ENCODE results near the gene CCBE1.

The CCBE1 gene

DNA sequence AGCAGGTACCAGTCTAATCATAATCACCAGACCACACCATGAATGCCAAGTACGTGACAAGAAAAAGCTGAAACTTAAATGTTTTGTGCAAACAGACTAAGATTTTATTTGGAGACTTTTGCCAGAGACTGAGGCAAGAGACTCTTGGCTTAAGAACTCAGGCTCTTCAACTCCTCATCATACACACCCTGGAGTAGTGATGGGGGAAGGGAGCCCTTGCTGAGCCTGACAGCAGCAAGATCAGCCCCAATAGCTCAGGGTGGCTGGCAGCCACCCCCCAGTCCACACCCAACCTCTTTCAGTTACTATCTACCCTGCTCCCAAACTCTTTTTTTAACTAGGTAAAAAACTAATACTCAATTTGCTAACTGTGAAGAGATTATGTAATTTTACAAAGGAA lies 114.8 kb downstream of the CCBE1 start:
- no peaks in the 10 kb centered on the region for H3K4me1 ChIP-seq (ENCODE audit: control insufficient read depth, insufficient read depth, low read length)
- H3K36me3 ChIP-seq (ENCODE audit: control insufficient read depth, insufficient read depth, low read length), result no peaks in the 10 kb centered on the region
- WGBS (ENCODE audit: insufficient coverage, insufficient read length), result no CpG with 5 or more reads among the region's 1 CpG
- no peak overlapping the region for H3K4me3 ChIP-seq (ENCODE audit: low read length)
- no peaks in the 10 kb centered on the region for H3K27me3 ChIP-seq (ENCODE audit: control insufficient read depth, insufficient read depth, low read length)
- no peak overlapping the region for H3K27ac ChIP-seq (ENCODE audit: low read length)
- no peak for DNase-seq (ENCODE audit: low read depth, low spot score)
- H3K9me3 ChIP-seq (ENCODE audit: control insufficient read depth, insufficient read depth, low read length), result no peaks in the 10 kb centered on the region

DNA sequence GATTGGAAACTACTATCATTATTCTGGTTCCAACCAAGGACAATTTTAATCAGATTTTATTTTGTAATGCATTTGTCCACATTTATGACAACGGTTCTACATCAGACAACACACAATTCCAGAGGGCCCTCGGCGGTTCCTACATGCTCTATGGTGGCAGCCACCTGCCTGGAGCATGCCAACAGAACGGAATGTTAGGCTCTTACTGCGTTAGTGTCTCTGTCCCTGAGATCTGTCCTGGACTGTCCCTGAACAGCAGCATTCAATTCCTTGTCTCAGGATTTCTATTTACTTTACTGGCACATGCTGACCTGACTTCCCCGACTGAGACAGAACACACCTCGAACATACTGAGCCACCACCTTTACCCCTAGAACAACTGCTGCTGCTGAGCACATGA lies 117.7 kb downstream of the CCBE1 start:
- no peaks in the 10 kb centered on the region for H3K36me3 ChIP-seq (ENCODE audit: control insufficient read depth, insufficient read depth, low read length)
- no peaks in the 10 kb centered on the region for H3K27me3 ChIP-seq (ENCODE audit: control insufficient read depth, insufficient read depth, low read length)
- no peaks in the 10 kb centered on the region for H3K9me3 ChIP-seq (ENCODE audit: control insufficient read depth, insufficient read depth, low read length)
- H3K4me1 ChIP-seq (ENCODE audit: control insufficient read depth, insufficient read depth, low read length), result no peaks in the 10 kb centered on the region
- no peak for DNase-seq (ENCODE audit: low read depth, low spot score)
- H3K27ac ChIP-seq (ENCODE audit: low read length), result no peak overlapping the region
- no CpG with 5 or more reads among the region's 7 CpGs for WGBS (ENCODE audit: insufficient coverage, insufficient read length)
- H3K4me3 ChIP-seq (ENCODE audit: low read length), result no peak overlapping the region

DNA sequence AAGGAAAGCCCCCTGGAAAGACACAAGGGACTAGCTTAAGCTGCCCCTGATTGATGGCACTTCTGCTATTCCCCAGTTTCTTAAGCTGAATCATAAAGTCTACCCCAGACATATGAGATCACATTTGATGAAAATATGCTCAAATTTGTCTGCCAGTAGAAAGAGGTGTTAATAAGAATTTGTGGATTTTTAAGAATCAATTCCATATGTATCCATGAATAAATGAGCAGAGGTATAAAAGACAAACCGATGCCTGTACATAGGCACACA lies 119.9 kb downstream of the CCBE1 start:
- H3K27ac ChIP-seq (ENCODE audit: low read length), result no peak overlapping the region
- no peaks in the 10 kb centered on the region for H3K36me3 ChIP-seq (ENCODE audit: control insufficient read depth, insufficient read depth, low read length)
- no peaks in the 10 kb centered on the region for H3K27me3 ChIP-seq (ENCODE audit: control insufficient read depth, insufficient read depth, low read length)
- no peak for DNase-seq (ENCODE audit: low read depth, low spot score)
- no peaks in the 10 kb centered on the region for H3K9me3 ChIP-seq (ENCODE audit: control insufficient read depth, insufficient read depth, low read length)
- no CpG with 5 or more reads among the region's 1 CpG for WGBS (ENCODE audit: insufficient coverage, insufficient read length)
- H3K4me1 ChIP-seq (ENCODE audit: control insufficient read depth, insufficient read depth, low read length), result no peaks in the 10 kb centered on the region
- no peak overlapping the region for H3K4me3 ChIP-seq (ENCODE audit: low read length)

DNA sequence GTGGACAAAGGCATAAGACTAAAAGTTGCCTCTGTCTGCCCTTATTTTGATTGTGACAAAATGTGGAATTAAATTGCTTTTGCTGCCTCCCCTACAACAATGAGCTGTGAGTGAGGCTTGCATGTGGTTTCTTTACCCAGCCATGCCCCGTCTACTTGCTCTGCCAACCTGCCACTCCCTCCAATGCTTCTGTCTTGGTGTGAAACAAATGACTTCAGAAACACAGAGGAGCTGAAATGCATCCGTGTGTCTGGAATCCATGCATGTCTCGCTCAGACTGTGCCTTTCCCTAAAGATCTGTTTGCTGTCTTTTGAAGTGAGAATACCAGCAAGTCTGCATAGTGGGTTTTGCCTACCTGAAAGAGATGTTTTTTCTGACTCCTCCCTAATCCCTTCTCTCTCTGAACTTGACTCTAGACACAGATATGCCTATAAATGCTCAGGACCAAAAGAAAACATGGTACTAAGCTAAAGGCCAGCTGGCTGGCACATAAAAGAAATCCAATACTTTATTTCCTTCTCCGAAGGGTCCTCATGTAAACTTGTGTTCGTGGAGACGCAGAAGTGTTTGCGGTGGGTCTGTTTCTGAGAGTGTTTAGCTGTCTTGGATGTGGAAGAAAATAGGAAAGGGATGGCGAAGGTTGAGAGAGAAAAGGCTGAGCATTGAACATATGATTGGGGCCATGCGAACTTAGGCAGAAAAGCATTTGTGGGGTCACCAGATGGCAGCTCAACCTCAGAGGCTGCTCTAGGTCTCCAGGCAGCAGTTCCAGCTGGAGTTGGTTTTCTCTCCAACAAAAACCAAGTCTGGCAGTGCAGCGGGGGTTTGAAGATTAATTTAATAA lies 120.5 kb downstream of the CCBE1 start:
- H3K36me3 ChIP-seq (ENCODE audit: control insufficient read depth, insufficient read depth, low read length), result no peaks in the 10 kb centered on the region
- H3K27ac ChIP-seq (ENCODE audit: low read length), result no peak overlapping the region
- no peaks in the 10 kb centered on the region for H3K4me1 ChIP-seq (ENCODE audit: control insufficient read depth, insufficient read depth, low read length)
- no peaks in the 10 kb centered on the region for H3K27me3 ChIP-seq (ENCODE audit: control insufficient read depth, insufficient read depth, low read length)
- H3K9me3 ChIP-seq (ENCODE audit: control insufficient read depth, insufficient read depth, low read length), result no peaks in the 10 kb centered on the region
- no peak for DNase-seq (ENCODE audit: low read depth, low spot score)
- no peak overlapping the region for H3K4me3 ChIP-seq (ENCODE audit: low read length)
- WGBS (ENCODE audit: insufficient coverage, insufficient read length), result 100% methylated on average over 1 of the region's 10 CpGs

DNA sequence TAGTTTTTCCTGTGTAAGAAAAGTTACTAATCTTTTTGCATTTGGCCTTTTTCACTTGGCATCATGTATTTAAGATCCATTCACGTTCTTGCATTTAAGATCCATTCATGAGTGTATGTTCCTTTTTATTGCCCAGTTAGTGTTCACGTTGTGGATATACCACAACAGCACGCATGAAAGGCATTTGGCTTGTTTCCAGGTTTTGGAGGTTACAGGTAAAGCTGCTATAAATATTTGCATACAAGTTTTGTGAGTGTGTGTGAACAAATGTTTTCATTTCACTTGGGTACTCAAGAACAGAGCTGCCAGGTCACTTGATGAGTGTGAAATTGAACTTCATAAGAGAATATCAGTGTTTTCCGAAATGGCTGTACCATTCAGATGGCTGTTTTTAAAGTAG lies 121.2 kb downstream of the CCBE1 start:
- H3K9me3 ChIP-seq (ENCODE audit: control insufficient read depth, insufficient read depth, low read length), result no peaks in the 10 kb centered on the region
- H3K4me3 ChIP-seq (ENCODE audit: low read length), result no peak overlapping the region
- H3K4me1 ChIP-seq (ENCODE audit: control insufficient read depth, insufficient read depth, low read length), result no peaks in the 10 kb centered on the region
- H3K27me3 ChIP-seq (ENCODE audit: control insufficient read depth, insufficient read depth, low read length), result no peaks in the 10 kb centered on the region
- no peak overlapping the region for H3K27ac ChIP-seq (ENCODE audit: low read length)
- DNase-seq (ENCODE audit: low read depth, low spot score), result no peak
- no peaks in the 10 kb centered on the region for H3K36me3 ChIP-seq (ENCODE audit: control insufficient read depth, insufficient read depth, low read length)
- WGBS (ENCODE audit: insufficient coverage, insufficient read length), result no CpG with 5 or more reads among the region's 4 CpGs

DNA sequence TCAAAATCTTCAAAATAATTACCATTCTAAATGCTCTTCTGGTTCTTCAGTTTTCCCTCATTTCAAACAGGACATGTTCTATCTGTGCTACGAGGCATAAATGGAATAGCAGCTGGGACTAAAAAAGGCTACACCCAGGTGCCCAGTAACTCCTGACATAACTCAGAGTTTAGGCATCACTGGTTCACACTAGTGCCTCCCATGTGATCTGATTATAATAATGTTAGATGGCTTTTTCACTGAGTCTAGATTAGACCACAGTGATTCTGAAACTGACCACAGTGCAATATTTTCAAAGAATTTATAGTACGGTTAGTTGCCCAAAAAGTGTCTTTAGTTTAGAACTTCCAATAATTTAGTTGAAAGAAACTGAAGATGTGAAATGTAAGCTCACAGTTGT lies 123.3 kb downstream of the CCBE1 start:
- no peak overlapping the region for H3K4me3 ChIP-seq (ENCODE audit: low read length)
- no peaks in the 10 kb centered on the region for H3K27me3 ChIP-seq (ENCODE audit: control insufficient read depth, insufficient read depth, low read length)
- H3K4me1 ChIP-seq (ENCODE audit: control insufficient read depth, insufficient read depth, low read length), result peaks cover 3% of the 10 kb centered on the region
- no peak overlapping the region for H3K27ac ChIP-seq (ENCODE audit: low read length)
- H3K9me3 ChIP-seq (ENCODE audit: control insufficient read depth, insufficient read depth, low read length), result no peaks in the 10 kb centered on the region
- no peaks in the 10 kb centered on the region for H3K36me3 ChIP-seq (ENCODE audit: control insufficient read depth, insufficient read depth, low read length)
- DNase-seq (ENCODE audit: low read depth, low spot score), result no peak
- WGBS (ENCODE audit: insufficient coverage, insufficient read length), result no CpG with 5 or more reads among the region's 2 CpGs

DNA sequence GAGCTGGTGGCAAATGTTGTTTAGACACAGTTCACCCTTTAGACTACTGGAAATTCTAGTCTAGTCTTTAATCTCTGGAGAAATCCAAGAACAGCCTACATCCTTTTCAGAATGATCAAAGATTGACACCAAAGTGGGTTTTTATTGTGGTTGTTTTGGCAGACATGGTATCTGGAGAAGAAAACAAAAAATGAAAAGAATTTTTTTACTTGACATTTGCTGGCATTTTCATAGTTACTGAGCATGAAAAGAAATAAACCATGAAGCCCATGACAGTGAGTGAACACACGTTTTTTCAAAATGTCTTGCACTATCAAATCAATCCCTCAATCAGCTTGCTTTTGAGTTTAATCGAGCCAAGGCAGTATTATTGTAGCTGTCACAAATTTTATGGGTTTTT lies 125.3 kb downstream of the CCBE1 start:
- Histone ChIP-seq H3K4me3 (ENCODE audit: low read length) (no peak overlapping the region), H3K36me3 (ENCODE audit: control insufficient read depth, insufficient read depth, low read length) (no peaks in the 10 kb centered on the region), H3K9me3 (ENCODE audit: control insufficient read depth, insufficient read depth, low read length) (no peaks in the 10 kb centered on the region), H3K27me3 (ENCODE audit: control insufficient read depth, insufficient read depth, low read length) (no peaks in the 10 kb centered on the region), H3K4me1 (ENCODE audit: control insufficient read depth, insufficient read depth, low read length) (peaks cover 3% of the 10 kb centered on the region), H3K27ac (ENCODE audit: low read length) (no peak overlapping the region)
- no CpG with 5 or more reads among the region's 2 CpGs for WGBS (ENCODE audit: insufficient coverage, insufficient read length)
- DNase-seq (ENCODE audit: low read depth, low spot score), result no peak

DNA sequence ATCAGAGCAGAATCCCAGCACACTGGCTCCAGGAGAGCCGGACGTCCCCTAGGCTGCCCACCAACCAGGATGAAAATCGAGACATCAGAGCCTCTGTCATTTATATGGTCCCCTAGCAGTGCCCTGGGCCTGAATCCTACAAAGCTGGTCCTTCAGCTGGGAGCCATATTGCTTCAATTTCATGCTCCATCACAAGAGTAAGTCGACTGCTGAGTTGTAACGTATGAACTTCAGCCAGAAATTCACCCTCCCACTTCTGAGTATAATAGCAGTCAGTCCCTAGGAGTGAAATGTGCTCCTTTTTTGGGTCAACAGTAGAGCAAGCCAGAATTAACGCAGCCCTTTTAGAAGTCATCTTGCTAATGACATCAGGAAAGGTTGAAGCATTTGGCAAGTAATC lies 126.4 kb downstream of the CCBE1 start:
- no peaks in the 10 kb centered on the region for H3K27me3 ChIP-seq (ENCODE audit: control insufficient read depth, insufficient read depth, low read length)
- no peaks in the 10 kb centered on the region for H3K9me3 ChIP-seq (ENCODE audit: control insufficient read depth, insufficient read depth, low read length)
- H3K4me3 ChIP-seq (ENCODE audit: low read length), result no peak overlapping the region
- H3K27ac ChIP-seq (ENCODE audit: low read length), result no peak overlapping the region
- no peaks in the 10 kb centered on the region for H3K36me3 ChIP-seq (ENCODE audit: control insufficient read depth, insufficient read depth, low read length)
- peaks cover 3% of the 10 kb centered on the region for H3K4me1 ChIP-seq (ENCODE audit: control insufficient read depth, insufficient read depth, low read length)
- DNase-seq (ENCODE audit: low read depth, low spot score), result no peak
- no CpG with 5 or more reads among the region's 6 CpGs for WGBS (ENCODE audit: insufficient coverage, insufficient read length)

DNA sequence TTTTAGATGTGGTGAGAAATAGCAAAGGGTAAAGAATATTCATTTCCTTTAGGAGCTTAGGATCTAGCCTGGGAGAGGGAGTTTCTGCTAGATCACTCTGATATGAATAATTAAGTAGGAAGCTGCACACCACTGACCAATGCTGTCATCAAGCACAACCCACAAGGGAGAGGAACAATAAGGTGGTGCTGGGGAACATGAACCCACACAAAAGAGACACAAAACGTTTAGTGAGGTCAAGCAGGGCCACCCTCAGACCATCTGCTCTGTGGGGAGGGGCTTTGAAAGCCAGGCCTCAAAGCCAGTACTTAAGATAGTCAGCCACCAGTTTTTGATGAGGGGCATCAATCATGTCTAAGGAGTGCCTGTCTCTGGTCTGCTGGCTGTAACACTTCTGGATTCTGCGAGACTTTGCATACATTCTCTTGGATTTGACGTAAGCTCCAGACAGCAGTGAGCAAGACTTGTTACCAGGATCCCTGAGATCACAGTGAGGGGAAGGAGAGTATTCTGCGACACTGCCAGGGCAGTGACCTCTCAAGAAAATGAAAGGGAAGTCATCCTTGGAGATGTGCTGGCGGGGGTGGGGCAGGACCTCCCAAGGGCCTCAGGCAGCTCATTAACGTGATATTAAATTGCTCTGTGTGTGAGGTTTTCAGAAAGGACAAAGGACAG lies 127.0 kb downstream of the CCBE1 start:
- Histone ChIP-seq H3K27ac (ENCODE audit: low read length) (no peak overlapping the region), H3K4me1 (ENCODE audit: control insufficient read depth, insufficient read depth, low read length) (peaks cover 3% of the 10 kb centered on the region), H3K4me3 (ENCODE audit: low read length) (no peak overlapping the region), H3K9me3 (ENCODE audit: control insufficient read depth, insufficient read depth, low read length) (no peaks in the 10 kb centered on the region), H3K27me3 (ENCODE audit: control insufficient read depth, insufficient read depth, low read length) (no peaks in the 10 kb centered on the region), H3K36me3 (ENCODE audit: control insufficient read depth, insufficient read depth, low read length) (no peaks in the 10 kb centered on the region)
- no CpG with 5 or more reads among the region's 6 CpGs for WGBS (ENCODE audit: insufficient coverage, insufficient read length)
- no peak for DNase-seq (ENCODE audit: low read depth, low spot score)

DNA sequence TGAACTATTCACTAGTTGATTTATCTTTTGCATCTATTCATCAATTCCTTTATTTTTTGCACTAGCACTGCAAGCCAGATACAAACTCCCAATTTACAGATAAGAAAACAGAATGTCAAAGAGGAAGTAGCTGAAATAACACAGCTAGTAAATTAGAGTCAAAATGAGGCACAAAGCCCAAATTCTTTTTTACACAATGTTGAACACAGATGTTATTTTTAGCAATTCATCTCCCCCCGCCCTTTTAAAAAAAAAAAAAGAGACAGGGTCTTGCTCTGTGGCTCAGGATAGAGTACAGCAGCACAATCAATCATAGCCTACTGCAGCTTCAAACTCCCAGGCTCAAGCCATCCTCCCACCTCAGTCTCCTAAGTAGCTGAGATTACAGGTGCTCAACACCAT lies 127.8 kb downstream of the CCBE1 start:
- Histone ChIP-seq H3K36me3 (ENCODE audit: control insufficient read depth, insufficient read depth, low read length) (no peaks in the 10 kb centered on the region), H3K27me3 (ENCODE audit: control insufficient read depth, insufficient read depth, low read length) (no peaks in the 10 kb centered on the region), H3K9me3 (ENCODE audit: control insufficient read depth, insufficient read depth, low read length) (no peaks in the 10 kb centered on the region), H3K4me1 (ENCODE audit: control insufficient read depth, insufficient read depth, low read length) (peaks cover 3% of the 10 kb centered on the region), H3K27ac (ENCODE audit: low read length) (no peak overlapping the region), H3K4me3 (ENCODE audit: low read length) (no peak overlapping the region)
- no peak for DNase-seq (ENCODE audit: low read depth, low spot score)
- WGBS (ENCODE audit: insufficient coverage, insufficient read length), result no CpG with 5 or more reads among the region's 1 CpG

DNA sequence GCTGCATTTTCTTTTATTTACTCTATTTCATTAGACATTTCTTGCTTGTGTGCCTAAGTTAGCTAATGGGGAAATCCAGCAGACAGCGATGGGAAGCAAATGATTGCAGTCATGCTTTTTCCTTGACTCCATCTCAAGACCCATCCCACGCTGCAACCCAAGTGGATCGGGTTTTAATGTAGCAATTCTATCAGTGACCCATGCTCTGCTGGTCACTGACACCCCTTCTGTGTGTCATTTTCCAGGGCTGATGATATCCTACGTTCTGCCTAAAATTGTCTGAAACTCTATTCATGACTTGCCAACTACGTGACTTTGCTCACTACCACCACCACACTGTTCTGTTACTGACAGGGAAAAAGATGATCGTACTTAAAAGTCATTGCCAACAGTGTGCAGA lies 129.8 kb downstream of the CCBE1 start:
- no CpG with 5 or more reads among the region's 6 CpGs for WGBS (ENCODE audit: insufficient coverage, insufficient read length)
- H3K27me3 ChIP-seq (ENCODE audit: control insufficient read depth, insufficient read depth, low read length), result no peaks in the 10 kb centered on the region

More for the DNA sequence above, 129.8 kb downstream of the CCBE1 start:
- Histone ChIP-seq H3K4me1 (ENCODE audit: control insufficient read depth, insufficient read depth, low read length) (peaks cover 3% of the 10 kb centered on the region), H3K4me3 (ENCODE audit: low read length) (no peak overlapping the region), H3K27ac (ENCODE audit: low read length) (no peak overlapping the region), H3K36me3 (ENCODE audit: control insufficient read depth, insufficient read depth, low read length) (no peaks in the 10 kb centered on the region), H3K9me3 (ENCODE audit: control insufficient read depth, insufficient read depth, low read length) (no peaks in the 10 kb centered on the region)
- no peak for DNase-seq (ENCODE audit: low read depth, low spot score)
